HCT116 (cell line): ENCODE measurements around the gene SCN2A.

Source experiments
- ATF3 ChIP-seq: IDR thresholded peaks from 2 replicates; pipeline ENCODE4 v1.6.1; 2012
- CTCF ChIP-seq, 3 experiments: fragments of 200-600 bp in 1 of 3; sonication (generic) in 1 of 3; IDR thresholded peaks in 2 of 3; conservative IDR thresholded peaks in 1 of 3; 2 replicates each; pipeline ENCODE4 v1.5.1; 2012 to 2017; ENCODE audit warnings: low read depth in 2 of 3, low read length in 2 of 3, antibody characterized with exemption in 1 of 3, borderline replicate concordance in 1 of 3, control low read depth in 1 of 3, mild to moderate bottlenecking in 1 of 3, mixed read lengths in 1 of 3, mixed run types in 1 of 3, moderate library complexity in 1 of 3; ENCODE audit not compliant: insufficient read depth in 1 of 3
- EZH2 ChIP-seq: fragments of 200-600 bp; sonication (generic); IDR thresholded peaks from 2 replicates; pipeline ENCODE4 v1.6.1; 2017; ENCODE audit warnings: antibody characterized with exemption, mixed run types
- EZH2phosphoT487 ChIP-seq: fragments of 200-600 bp; IDR thresholded peaks from 2 replicates; pipeline ENCODE4 v1.6.1; 2018; ENCODE audit warnings: antibody characterized with exemption, borderline replicate concordance
- POLR2A ChIP-seq: IDR thresholded peaks from 2 replicates; pipeline ENCODE4 v1.7.0; 2011; ENCODE audit warnings: borderline replicate concordance; ENCODE audit not compliant: insufficient read depth, insufficient read length; ENCODE audit errors: extremely low read depth

GRCh38 chr2:165293440-165294420, 54.5 kb downstream of the SCN2A start:
- TF ChIP-seq ATF3 (no peak), CTCF (IDR thresholded peaks at IDR 0.05 in 2 of 3, conservative IDR thresholded peaks at IDR 0.05 in 1 of 3; ENCODE audit: borderline replicate concordance in 1 of 3, insufficient read depth in 1 of 3, low read depth in 2 of 3, low read length in 2 of 3) (peak; percentile 58 to 77 (median 71)), EZH2 (no peak), POLR2A (no peak), EZH2phosphoT487 (no peak)
